ENCODE measurements around the gene PAEP. TPM values are rescaled to one million over a fixed set of nuclear protein-coding genes. Genes with fewer than 3 reads are reported as not detected.
A peak's percentile ranks its signal among the peaks of the same experiment; 100 is the strongest.

The PAEP gene
- total RNA-seq, 8 experiments from 2014 or later: 0.42 to 9.9 (median 2.1) TPM; not detected in 4

DNA sequence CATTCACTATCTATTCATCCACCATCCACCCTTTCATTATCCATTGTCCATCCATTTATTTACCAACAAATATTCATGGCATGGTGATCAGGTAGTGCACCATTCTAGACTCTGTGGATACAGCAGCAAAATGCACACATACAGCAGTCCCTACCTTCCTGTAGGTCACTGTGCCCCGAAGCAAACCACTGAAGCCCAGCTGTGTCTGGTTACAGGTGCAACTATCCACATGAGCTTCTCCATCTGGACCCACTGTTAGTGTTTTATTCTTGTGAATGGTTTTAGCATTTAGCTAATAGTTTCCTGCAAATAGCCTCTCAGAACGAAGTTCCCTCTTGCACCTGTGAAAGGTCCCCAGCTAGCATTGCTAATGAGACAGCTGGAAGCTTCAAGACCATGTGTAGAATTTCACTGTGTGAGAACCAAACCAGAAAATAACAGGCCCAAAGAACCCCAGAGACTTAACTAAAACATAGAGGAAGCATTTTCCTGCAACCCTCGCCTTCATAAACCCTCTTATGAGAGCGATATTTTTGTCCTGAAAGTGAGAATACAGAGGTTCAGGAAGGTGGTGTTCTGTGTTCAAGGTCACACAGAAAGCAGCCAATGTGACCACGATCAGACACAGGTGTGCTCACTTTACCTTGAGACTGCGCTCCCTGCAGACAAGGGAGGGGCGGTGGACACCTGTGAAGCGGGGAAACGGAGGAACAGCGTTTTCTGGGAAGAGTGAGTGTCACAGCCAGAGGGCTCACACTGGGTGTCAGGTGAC lies 18.5 kb downstream of the PAEP start:
- H3K4me1 ChIP-seq (replicated peaks in 1 of 2): no peaks in the 10 kb centered on the region
- H3K4me3 ChIP-seq: no peak overlapping the region
- no peak overlapping the region for H3K27ac ChIP-seq
- in situ Hi-C loops (cut with MboI; ENCODE audit: low pct_unique_long_range_greater_than_20kb in 2 of 9, low sequenced_read_pairs in 9 of 9, unreplicated experiment in 9 of 9): no loop called here
- 0 to 70% (median 39%) methylated on average over 2 to 8 of the region's 10 CpGs; no CpG with 5 or more reads in 2 of the 10 experiments for WGBS, 10 experiments
- ATAC-seq (replicated peaks in 6 of 8): no peak

- H3K4me3 ChIP-seq: no peak overlapping the region
- no peak overlapping the region for H3K27ac ChIP-seq
- H3K4me1 ChIP-seq (replicated peaks in 1 of 2): no peaks in the 10 kb centered on the region
- no peak for ATAC-seq (replicated peaks in 6 of 8)
- 20 to 87% (median 61%) methylated on average over 1 to 5 of the region's 11 CpGs; no CpG with 5 or more reads in 3 of the 10 experiments for WGBS, 10 experiments
- in situ Hi-C loops (cut with MboI; ENCODE audit: low pct_unique_long_range_greater_than_20kb in 2 of 9, low sequenced_read_pairs in 9 of 9, unreplicated experiment in 9 of 9): no loop called here
Observed at GRCh38 chr9:135580664-135581380, 19.3 kb downstream of the PAEP start.

DNA sequence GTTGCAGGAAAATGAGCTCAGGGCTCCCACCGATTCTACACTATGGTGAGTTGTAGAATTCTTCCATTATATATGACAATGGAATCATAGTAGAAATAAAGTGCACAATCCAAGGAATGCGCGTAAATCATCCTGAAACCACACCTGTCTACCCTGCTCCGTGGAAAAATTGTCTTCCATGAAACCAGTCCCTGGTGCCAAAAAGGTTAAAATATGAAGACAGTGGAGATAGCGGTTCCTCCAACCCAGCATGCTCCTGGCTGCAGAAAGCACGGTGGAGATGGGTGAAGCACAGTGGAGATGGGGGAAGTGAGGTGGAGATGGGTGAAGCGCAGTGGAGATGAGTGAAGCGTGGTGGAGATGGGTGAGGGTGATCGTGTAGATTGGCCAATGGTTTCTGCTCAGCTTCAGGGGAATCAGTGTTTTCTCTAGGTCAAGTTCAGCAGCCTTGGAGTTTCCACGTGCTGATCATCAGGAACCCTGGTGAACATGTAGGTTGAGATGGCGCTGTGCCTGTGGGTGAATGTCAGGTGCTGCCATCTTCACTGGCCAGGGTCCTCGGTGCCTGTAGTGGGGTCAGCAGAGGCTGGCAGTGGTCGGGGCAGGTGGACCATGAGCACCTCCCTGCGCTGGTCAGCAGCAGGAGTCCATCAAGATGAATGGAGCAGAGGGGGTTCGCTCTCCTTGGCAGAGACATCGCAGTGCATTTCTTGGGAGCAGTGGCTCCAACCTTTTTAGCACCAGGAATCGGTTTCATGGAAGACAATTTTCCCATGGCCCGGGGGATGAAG lies 20.3 kb downstream of the PAEP start:
- in situ Hi-C loops (cut with MboI; ENCODE audit: low pct_unique_long_range_greater_than_20kb in 2 of 9, low sequenced_read_pairs in 9 of 9, unreplicated experiment in 9 of 9): no loop called here
- ATAC-seq (replicated peaks in 6 of 8): no peak
- Histone ChIP-seq H3K4me1 (replicated peaks in 1 of 2) (no peaks in the 10 kb centered on the region), H3K4me3 (no peak overlapping the region), H3K27ac (no peak overlapping the region)
- WGBS, 10 experiments: 47 to 90% (median 68%) methylated on average over 1 to 10 of the region's 18 CpGs; no CpG with 5 or more reads in 1 of the 10 experiments

DNA sequence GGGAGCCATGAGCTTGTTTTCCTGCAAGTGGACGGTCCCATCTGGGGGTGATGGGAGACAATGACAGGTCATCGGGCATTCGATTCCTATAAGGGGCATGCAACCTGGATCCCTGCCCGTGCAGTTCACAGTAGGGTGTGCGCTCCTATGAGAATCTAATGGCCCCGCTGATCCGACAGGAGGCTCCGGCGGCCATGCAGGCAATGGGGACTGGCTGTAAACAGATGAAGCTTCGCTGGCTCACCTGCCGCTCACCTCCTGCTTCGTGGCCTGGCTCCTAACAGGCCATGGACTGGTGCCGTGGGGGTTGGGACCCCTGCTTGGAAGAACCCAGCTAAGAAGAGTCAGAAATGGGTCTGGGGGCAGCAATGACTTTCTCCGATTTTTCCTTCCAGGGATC lies 21.0 kb downstream of the PAEP start:
- no peak for ATAC-seq (replicated peaks in 6 of 8)
- Histone ChIP-seq H3K4me3 (no peak overlapping the region), H3K4me1 (replicated peaks in 1 of 2) (no peaks in the 10 kb centered on the region), H3K27ac (no peak overlapping the region)
- 72 to 100% (median 83%) methylated on average over 1 to 6 of the region's 14 CpGs; no CpG with 5 or more reads in 4 of the 10 experiments for WGBS, 10 experiments
- in situ Hi-C loops (cut with MboI; ENCODE audit: low pct_unique_long_range_greater_than_20kb in 2 of 9, low sequenced_read_pairs in 9 of 9, unreplicated experiment in 9 of 9): no loop called here

- 17 to 100% (median 78%) methylated on average over 2 to 8 of the region's 19 CpGs; no CpG with 5 or more reads in 4 of the 10 experiments for WGBS, 10 experiments
- H3K4me1 ChIP-seq (replicated peaks in 1 of 2): no peaks in the 10 kb centered on the region
- no peak overlapping the region for H3K27ac ChIP-seq
- in situ Hi-C loops (cut with MboI; ENCODE audit: low pct_unique_long_range_greater_than_20kb in 2 of 9, low sequenced_read_pairs in 9 of 9, unreplicated experiment in 9 of 9): no loop called here
- H3K4me3 ChIP-seq: no peak overlapping the region
- peak in 3 of 8 experiments; percentile 41 to 81 (median 79) for ATAC-seq (replicated peaks in 6 of 8)
Observed at GRCh38 chr9:135582966-135583687, 21.6 kb downstream of the PAEP start.

- in situ Hi-C loops (cut with MboI; ENCODE audit: low pct_unique_long_range_greater_than_20kb in 2 of 9, low sequenced_read_pairs in 9 of 9, unreplicated experiment in 9 of 9): no loop called here
- Histone ChIP-seq H3K4me3 (no peak overlapping the region), H3K4me1 (replicated peaks in 1 of 2) (no peaks in the 10 kb centered on the region), H3K27ac (no peak overlapping the region)
- ATAC-seq (replicated peaks in 6 of 8): no peak
- 60 to 76% (median 63%) methylated on average over 3 to 7 of the region's 16 CpGs; no CpG with 5 or more reads in 7 of the 10 experiments for WGBS, 10 experiments
Observed at GRCh38 chr9:135583688-135584011, 22.1 kb downstream of the PAEP start.

DNA sequence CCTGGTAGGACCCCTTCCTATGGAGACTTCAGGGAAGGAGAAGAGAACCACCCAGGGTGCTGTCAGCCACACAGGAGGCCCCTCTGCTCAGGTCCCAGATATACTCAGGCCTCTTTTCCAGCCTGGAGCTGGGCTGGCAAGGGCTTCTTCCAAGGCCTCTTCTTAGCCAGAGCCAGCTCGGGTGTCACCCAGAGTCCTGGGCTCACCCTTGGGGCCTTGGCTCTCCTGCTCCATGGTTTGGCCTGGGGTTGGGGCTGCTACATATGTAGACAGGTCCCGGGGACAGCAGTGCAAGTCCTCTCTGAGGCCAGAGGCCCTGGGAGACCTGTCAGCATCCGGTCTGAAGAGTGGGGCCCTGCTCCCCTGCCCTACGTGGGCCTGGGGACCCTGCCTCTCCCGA lies 22.8 kb downstream of the PAEP start:
- in situ Hi-C loops (cut with MboI; ENCODE audit: low pct_unique_long_range_greater_than_20kb in 2 of 9, low sequenced_read_pairs in 9 of 9, unreplicated experiment in 9 of 9): no loop called here
- WGBS, 10 experiments: 17% methylated on average over 1 of the region's 5 CpGs; no CpG with 5 or more reads in 9 of the 10 experiments

DNA sequence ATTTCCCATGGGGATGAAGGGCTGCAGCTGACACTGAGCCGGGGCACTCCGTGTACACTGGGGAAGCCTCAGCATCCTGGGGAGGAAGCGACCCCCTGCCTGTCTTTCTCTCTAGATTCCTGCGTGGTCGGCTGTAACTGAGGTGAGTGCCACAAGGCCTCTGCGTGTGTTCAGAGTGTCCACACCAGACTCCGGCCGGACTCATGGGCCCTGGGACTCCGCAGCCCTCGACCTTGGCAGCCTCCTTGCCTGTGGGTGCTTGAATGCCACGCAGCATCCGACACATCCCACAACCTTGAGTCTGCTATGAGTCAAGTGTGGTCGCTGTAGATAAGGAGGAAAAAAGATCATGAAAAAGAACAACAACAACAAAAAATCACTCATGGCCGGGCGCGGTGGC lies 23.4 kb downstream of the PAEP start:
- in situ Hi-C loops (cut with MboI; ENCODE audit: low pct_unique_long_range_greater_than_20kb in 2 of 9, low sequenced_read_pairs in 9 of 9, unreplicated experiment in 9 of 9): no loop called here
- Histone ChIP-seq H3K4me3 (no peak overlapping the region), H3K4me1 (replicated peaks in 1 of 2) (no peaks in the 10 kb centered on the region), H3K27ac (no peak overlapping the region)
- WGBS, 10 experiments: 0 to 88% (median 72%) methylated on average over 1 to 11 of the region's 16 CpGs; no CpG with 5 or more reads in 4 of the 10 experiments
- no peak for ATAC-seq (replicated peaks in 6 of 8)

More for the DNA sequence above, 22.8 kb downstream of the PAEP start:
- ATAC-seq (replicated peaks in 6 of 8): no peak
- Histone ChIP-seq H3K27ac (no peak overlapping the region), H3K4me1 (replicated peaks in 1 of 2) (no peaks in the 10 kb centered on the region), H3K4me3 (no peak overlapping the region)

GRCh38 chr9:135586601-135587109 lies 25.1 kb downstream of the PAEP start:
- no peaks in the 10 kb centered on the region for H3K4me1 ChIP-seq (replicated peaks in 1 of 2)
- 77 to 94% methylated on average over 2 to 4 of the region's 15 CpGs; no CpG with 5 or more reads in 8 of the 10 experiments for WGBS, 10 experiments
- ATAC-seq (replicated peaks in 6 of 8): no peak
- no peak overlapping the region for H3K4me3 ChIP-seq
- in situ Hi-C loops (cut with MboI; ENCODE audit: low pct_unique_long_range_greater_than_20kb in 2 of 9, low sequenced_read_pairs in 9 of 9, unreplicated experiment in 9 of 9): no loop called here
- no peak overlapping the region for H3K27ac ChIP-seq

- Histone ChIP-seq H3K4me3 (no peak overlapping the region), H3K27ac (no peak overlapping the region), H3K4me1 (replicated peaks in 1 of 2) (no peaks in the 10 kb centered on the region)
- peak in 2 of 8 experiments; percentile 67 to 94 for ATAC-seq (replicated peaks in 6 of 8)
- 100% methylated on average over 1 of the region's 7 CpGs; no CpG with 5 or more reads in 9 of the 10 experiments for WGBS, 10 experiments
- in situ Hi-C loops (cut with MboI; ENCODE audit: low pct_unique_long_range_greater_than_20kb in 2 of 9, low sequenced_read_pairs in 9 of 9, unreplicated experiment in 9 of 9): no loop called here
Observed at GRCh38 chr9:135587658-135588057, 26.1 kb downstream of the PAEP start.

DNA sequence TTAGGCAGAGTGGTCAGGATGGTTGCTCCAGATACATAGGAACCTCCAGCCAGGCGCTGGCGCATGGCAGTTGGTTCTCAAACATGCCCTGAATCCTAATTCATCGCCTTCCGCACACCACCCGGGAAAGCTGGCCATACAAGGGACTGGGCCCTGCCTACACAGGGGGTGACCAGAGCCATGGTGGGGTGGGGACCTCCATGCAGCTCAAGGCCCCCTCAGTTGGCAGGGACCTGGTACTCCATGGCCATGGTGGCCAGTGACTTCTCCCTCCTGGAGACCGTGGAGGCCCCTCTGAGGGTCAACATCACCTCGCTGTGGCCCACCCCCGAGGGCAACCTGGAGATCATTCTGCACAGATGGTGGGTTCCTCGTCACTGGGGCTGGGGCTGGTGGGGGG lies 26.8 kb downstream of the PAEP start:
- no peak for ATAC-seq (replicated peaks in 6 of 8)
- Histone ChIP-seq H3K4me1 (replicated peaks in 1 of 2) (no peaks in the 10 kb centered on the region), H3K27ac (no peak overlapping the region), H3K4me3 (no peak overlapping the region)
- WGBS, 10 experiments: no CpG with 5 or more reads among the region's 9 CpGs
- in situ Hi-C loops (cut with MboI; ENCODE audit: low pct_unique_long_range_greater_than_20kb in 2 of 9, low sequenced_read_pairs in 9 of 9, unreplicated experiment in 9 of 9): no loop called here

- ATAC-seq (replicated peaks in 6 of 8): no peak
- H3K4me1 ChIP-seq (replicated peaks in 1 of 2): no peaks in the 10 kb centered on the region
- in situ Hi-C loops (cut with MboI; ENCODE audit: low pct_unique_long_range_greater_than_20kb in 2 of 9, low sequenced_read_pairs in 9 of 9, unreplicated experiment in 9 of 9): no loop called here
- WGBS, 10 experiments: 0 to 85% (median 78%) methylated on average over 1 to 4 of the region's 20 CpGs; no CpG with 5 or more reads in 6 of the 10 experiments
- H3K27ac ChIP-seq: no peak overlapping the region
- no peak overlapping the region for H3K4me3 ChIP-seq
Observed at GRCh38 chr9:135588886-135589595, 27.5 kb downstream of the PAEP start.
